ENCODE measurements around the gene CCL17.
"Not testable (repeated sequence)": the region's sequence is repeated elsewhere in the genome, so short reads cannot be mapped to it uniquely, and the experiment has no call there.

CCL17 gene

GRCh38 chr16:57432505-57432904 is 27.9 kb downstream of the CCL17 start:
- ATAC-seq (no peak), DNase-seq (no peak)

DNA sequence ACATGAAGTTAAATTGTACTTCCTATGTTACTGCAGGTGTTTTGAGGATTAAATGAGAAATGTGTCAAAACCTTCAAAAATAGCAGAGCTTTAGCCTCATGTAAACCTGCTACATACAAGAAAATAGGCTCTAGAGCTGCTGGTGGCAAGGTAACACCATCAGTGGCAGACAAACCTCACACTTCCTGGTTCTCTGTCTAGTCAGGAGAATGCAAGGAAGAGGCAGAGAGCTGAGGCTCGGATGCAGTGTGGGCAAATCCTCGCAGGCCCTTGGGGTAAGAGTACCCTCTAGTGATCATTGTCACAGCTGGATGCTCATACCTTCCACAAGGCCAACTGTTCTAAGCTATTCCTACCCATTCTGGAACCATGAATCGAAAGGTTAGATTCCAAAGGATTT is 28.4 kb downstream of the CCL17 start:
- ATAC-seq (no peak), DNase-seq (no peak)

- no peak for ATAC-seq
Measured at GRCh38 chr16:57434003-57434402, 29.4 kb downstream of the CCL17 start.

DNA sequence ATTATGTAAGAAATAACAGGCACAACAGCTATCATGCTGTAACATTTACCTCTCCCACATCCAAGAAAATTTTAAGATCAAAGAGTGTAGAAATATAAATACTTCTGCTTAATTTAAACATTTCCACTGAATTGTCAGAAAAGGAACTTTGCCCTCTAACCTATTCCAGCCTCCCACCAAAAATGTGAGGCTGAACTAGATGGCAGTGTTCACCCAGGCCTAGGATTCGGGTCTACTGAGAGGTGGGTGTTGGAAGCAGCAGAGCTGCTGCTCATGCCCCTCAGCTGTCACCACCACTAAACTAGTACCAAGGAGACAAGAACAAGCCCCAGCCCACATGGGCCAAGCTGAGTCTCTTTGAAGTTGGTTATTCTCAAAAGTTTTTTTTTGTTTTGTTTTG is 31.3 kb downstream of the CCL17 start:
- ATAC-seq = no peak
- DNase-seq = no peak

More at GRCh38 chr16:57434003-57434402, 29.4 kb downstream of the CCL17 start:
- DNase-seq = no peak

GRCh38 chr16:57439947-57440346 is 35.4 kb downstream of the CCL17 start:
- ATAC-seq, DNase-seq: not testable (repeated sequence)

- not testable (repeated sequence) for ATAC-seq, DNase-seq
Measured at GRCh38 chr16:57440551-57440950, 36.0 kb downstream of the CCL17 start.

- DNase-seq (no peak), ATAC-seq (no peak)
Measured at GRCh38 chr16:57444711-57445110, 40.1 kb downstream of the CCL17 start.

DNA sequence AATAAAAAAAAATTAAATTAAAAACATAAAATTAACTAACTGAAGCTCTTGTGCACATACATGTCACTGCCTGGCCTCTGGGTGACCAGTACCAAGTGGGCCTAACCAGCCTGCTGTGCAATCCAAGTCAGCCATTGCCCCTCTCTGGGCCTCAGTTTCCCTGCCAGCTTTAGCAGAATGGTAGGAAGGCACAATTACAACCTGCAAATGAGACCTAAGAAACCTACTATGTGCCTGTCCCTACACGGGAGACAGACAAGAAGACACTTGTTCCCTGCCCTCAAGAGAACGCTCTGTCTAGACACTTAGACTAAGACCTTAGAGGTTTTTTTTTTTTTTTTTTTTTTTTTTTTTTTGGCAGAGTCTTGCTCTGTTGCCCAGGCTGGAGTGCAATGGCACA is 40.9 kb downstream of the CCL17 start:
- ATAC-seq (no peak), DNase-seq (no peak)

DNA sequence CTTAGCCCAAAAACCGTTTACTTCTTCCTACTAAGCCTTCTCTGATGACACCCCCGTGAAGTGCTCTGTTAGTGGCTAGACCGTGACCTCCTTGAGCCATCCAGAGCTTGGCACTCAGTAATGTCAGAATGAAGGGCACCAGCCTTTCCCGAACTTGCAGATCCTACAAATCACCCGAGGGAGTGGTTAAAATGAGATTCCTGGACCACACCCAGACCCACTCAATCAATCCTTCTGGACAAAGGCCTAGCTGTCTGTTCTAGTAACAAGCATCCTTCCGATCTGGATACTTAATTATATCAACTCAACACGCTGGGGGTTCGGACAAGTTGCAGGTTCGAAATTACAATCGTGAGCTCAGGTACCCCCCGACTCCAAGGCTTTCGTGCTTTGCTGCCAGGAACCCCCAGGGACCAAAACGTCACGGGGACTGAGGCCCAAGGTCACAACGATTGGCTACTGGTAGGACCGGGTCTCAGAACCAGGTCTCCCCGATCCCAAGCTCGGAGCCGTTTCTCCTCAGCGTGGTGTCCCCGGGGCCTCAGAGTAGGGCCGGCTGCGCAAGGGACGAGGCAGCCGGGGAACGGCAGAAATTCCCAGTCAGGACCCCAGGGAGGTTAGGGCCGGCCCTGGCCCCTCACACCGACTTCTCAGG is 42.1 kb downstream of the CCL17 start:
- DNase-seq = peak; percentile 36

DNA sequence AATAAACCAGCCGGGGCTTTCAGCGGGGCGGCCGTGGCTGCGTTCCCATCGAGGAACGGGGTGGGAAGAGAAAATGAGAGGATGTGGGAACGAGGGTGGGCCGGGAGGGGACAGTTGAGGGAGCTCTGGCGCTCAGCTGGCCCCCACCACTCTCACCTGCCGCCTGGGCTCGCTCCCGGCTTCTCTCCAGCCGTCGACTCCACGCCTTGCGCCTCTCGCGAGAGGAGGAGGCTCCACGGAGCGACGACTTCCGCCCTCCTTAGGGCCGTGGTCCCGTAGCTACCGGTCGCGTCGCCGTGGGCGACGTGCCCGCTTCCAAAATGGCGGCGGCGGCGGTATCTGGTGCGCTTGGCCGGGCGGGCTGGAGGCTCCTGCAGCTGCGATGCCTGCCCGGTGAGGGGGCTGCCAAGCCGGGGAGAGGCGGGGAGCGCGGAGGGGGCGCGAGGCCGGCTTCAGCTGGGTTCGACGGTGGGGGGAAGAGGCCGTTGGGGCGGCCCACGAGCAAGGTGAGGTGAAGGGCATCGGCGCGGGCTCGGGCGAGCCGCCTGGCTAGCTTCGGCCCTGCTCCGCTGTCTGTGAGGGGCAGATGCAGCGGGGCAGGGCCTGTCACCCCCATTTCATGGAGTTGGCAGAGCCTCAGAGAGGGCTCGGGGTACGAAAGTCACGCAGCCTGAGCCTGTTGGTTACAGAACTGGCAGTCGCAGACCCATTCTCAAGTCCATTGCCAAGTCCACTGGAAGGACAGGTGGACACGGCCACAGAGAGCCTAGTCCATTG is 42.8 kb downstream of the CCL17 start, which contains the start of the genes CIAPIN1 and COQ9:
TSS of gene CIAPIN1 (minus strand) at position 200 of the 777 bp plus-strand sequence. CDS start 6,457 bp downstream, outside the sequence.
TSS of gene COQ9 (plus strand) at position 294 of the 777 bp plus-strand sequence. CDS start at position 321, 27 bp downstream.
- DNase-seq (peak; percentile 93), ATAC-seq (peak; percentile 100)

More for the DNA sequence above, 42.1 kb downstream of the CCL17 start:
- peak; percentile 19 for ATAC-seq

GRCh38 chr16:57452021-57452420 is 47.5 kb downstream of the CCL17 start:
- no peak for ATAC-seq

GRCh38 chr16:57462209-57462977 is 57.8 kb downstream of the CCL17 start, which contains the start of gene POLR2C:
Gene POLR2C, plus strand, starts transcription at chr16:57462679. Its CDS starts 46 bp downstream, at chr16:57462725.
- ATAC-seq = peak; percentile 93
- DNase-seq = peak; percentile 96

More at GRCh38 chr16:57452021-57452420, 47.5 kb downstream of the CCL17 start:
- no peak for DNase-seq

DNA sequence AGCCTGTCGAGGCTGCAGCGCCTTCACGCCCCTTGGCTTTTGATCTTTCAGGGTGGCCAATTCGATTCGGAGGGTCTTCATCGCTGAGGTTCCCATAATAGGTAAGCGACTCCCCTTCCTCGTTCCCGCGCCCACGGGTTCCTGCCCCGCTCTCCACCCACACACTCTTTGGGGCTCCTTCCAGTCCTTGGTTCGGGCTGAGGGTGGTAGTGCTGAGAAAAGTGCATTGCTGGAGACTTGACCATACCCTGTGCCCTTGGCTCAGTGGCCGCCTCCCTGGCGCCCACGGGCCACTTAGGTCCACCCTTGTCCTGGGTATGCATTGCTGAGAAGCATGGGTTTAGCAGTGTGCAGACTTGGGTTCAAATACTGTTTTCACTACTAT is 58.4 kb downstream of the CCL17 start:
- DNase-seq (peak; percentile 19), ATAC-seq (peak; percentile 3)

DNA sequence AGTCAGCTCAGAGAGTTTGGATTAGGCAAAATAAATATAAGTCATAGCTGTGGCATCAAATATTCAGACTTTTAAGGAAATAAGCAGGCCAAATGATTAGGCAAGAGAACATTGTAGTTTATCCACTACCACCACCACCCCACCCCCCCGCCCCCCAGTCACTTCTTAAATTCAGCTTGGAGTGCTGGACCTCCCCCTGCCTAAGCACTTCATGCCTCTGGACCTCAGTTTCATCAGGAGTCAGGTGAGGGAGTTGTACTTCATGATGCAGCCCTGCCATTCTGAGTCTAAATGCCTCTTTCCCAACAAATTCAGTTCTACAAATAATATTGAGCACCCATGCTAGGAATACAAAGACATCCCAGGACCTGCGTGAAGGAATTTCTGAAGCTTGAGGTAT is 60.0 kb downstream of the CCL17 start:
- no peak for ATAC-seq
- DNase-seq = no peak
